Neutrophil (primary cell): ENCODE data around the gene SEL1L3.

ENCODE experiments used
- H3K27ac ChIP-seq: fragments of 200-600 bp; sonication (generic); 2 replicates; pipeline ENCODE4 v1.5.1; 2016; ENCODE audit warnings: mild to moderate bottlenecking, moderate library complexity
- H3K27me3 ChIP-seq: fragments of 200-600 bp; sonication (generic); 2 replicates; pipeline ENCODE4 v1.6.0; 2016; ENCODE audit warnings: mild to moderate bottlenecking
- H3K36me3 ChIP-seq: fragments of 200-600 bp; sonication (generic); 2 replicates; pipeline ENCODE4 v1.5.1; 2017
- H3K4me1 ChIP-seq, 2 experiments: fragments of 200-600 bp in 1 of 2; sonication (generic) in 1 of 2; 1 replicate in 1 of 2; 2 replicates in 1 of 2; pipeline versions ENCODE4 v1.5.1 to v1.6.1; 2013 to 2016; ENCODE audit warnings: low read depth in 1 of 2, low read length in 1 of 2, mild to moderate bottlenecking in 1 of 2, moderate library complexity in 1 of 2; ENCODE audit not compliant: control insufficient read depth in 1 of 2, insufficient read depth in 1 of 2
- H3K4me3 ChIP-seq, 2 experiments: fragments of 200-600 bp in 1 of 2; sonication (generic) in 1 of 2; 1 replicate in 1 of 2; 2 replicates in 1 of 2; pipeline ENCODE4 v1.5.1; 2013 to 2016; ENCODE audit warnings: low read depth in 1 of 2, low read length in 1 of 2, mild to moderate bottlenecking in 1 of 2, moderate library complexity in 1 of 2
- H3K9me3 ChIP-seq: fragments of 200-600 bp; sonication (generic); 2 replicates; pipeline ENCODE4 v1.5.1; 2016
- TF ChIP-seq, protein P1 (sequence below): fragments of 200-600 bp; sonication (generic); IDR thresholded peaks from 2 replicates; pipeline ENCODE4 v1.5.1; 2016; ENCODE audit warnings: antibody characterized with exemption

SEL1L3 gene

DNA sequence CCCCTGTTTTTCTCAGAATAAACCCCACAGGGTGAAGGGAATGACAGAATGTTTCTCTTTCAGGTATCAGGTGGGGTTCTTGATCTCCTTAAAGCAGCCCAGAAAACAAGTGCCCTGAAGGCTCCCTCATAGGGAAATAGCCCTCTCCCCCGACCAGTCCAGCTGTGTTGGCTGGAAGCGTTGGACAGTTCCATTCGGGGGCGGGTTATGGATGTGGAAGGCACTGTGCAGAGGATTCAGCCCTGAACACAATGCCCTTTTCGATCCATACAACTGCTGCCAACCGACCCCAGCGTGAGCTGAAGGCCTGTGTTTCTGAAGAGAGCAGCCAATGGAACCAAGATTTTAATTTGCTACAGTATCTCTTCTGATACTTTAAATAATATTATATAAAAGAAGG, 41.5 kb downstream of the SEL1L3 start:
- Histone ChIP-seq H3K9me3 (no peaks in the 10 kb centered on the region), H3K27me3 (no peaks in the 10 kb centered on the region), H3K4me3 (no peak overlapping the region), H3K27ac (no peak overlapping the region), H3K4me1 (no peaks in the 10 kb centered on the region), H3K36me3 (peaks cover 26% of the 10 kb centered on the region)
- TF ChIP-seq, protein P1, sequence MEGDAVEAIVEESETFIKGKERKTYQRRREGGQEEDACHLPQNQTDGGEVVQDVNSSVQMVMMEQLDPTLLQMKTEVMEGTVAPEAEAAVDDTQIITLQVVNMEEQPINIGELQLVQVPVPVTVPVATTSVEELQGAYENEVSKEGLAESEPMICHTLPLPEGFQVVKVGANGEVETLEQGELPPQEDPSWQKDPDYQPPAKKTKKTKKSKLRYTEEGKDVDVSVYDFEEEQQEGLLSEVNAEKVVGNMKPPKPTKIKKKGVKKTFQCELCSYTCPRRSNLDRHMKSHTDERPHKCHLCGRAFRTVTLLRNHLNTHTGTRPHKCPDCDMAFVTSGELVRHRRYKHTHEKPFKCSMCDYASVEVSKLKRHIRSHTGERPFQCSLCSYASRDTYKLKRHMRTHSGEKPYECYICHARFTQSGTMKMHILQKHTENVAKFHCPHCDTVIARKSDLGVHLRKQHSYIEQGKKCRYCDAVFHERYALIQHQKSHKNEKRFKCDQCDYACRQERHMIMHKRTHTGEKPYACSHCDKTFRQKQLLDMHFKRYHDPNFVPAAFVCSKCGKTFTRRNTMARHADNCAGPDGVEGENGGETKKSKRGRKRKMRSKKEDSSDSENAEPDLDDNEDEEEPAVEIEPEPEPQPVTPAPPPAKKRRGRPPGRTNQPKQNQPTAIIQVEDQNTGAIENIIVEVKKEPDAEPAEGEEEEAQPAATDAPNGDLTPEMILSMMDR, result no peak

DNA sequence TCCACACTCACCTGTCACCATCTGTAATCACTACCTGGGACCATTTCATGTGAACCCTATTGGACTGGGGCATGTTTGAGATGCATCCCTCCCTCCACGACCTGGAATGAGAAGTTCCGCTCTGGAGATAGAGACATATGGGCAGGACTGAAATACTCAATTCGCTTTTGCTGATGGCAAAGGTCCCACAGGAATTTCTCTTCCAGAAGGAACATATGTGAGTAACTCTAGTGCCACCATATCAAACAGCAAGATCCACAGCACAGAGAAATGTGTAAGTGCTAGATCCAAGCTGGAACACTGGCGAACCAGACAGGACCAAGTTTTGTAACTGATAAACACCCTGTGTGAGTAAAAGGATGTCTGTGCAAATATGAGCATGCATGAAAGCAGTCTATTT, 43.9 kb downstream of the SEL1L3 start:
- TF ChIP-seq, protein P1, result no peak
- Histone ChIP-seq H3K9me3 (no peaks in the 10 kb centered on the region), H3K36me3 (peaks cover 26% of the 10 kb centered on the region), H3K27ac (no peak overlapping the region), H3K27me3 (no peaks in the 10 kb centered on the region), H3K4me1 (no peaks in the 10 kb centered on the region), H3K4me3 (no peak overlapping the region)

GRCh38 chr4:25818371-25818871, 44.4 kb downstream of the SEL1L3 start:
- TF ChIP-seq, protein P1, result no peak
- no peak overlapping the region for H3K4me3 ChIP-seq
- H3K36me3 ChIP-seq, result peaks cover 26% of the 10 kb centered on the region
- H3K4me1 ChIP-seq, result no peaks in the 10 kb centered on the region
- H3K9me3 ChIP-seq, result no peaks in the 10 kb centered on the region
- no peaks in the 10 kb centered on the region for H3K27me3 ChIP-seq
- no peak overlapping the region for H3K27ac ChIP-seq

DNA sequence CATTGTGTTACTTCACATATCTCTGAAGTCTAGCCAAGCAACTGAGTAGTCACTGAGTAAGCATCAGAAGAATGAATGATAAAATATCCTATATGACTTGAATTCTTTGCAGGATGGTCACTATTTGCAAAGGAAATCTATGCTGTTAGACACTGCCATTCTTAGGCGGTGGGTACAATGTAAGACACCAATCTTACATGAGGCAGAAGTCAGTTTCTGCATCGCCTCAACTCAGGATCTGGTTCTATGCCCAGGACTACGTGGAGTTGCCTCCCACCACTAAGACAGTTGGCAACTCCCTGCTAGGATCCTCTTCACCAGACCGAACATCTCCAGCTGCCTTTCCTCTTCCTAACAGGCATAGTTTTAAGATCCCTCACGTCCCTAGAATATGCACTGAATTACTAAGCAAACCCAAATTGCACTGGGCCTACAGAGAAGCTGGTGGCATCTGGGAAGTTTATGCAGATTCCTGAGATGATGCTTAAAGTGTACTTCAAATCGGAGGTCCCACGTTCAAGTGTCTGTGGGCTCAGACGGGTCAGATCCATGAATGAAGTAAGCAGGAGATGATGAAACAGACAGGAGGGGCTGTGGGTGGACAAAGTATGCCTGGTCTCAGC, 45.6 kb downstream of the SEL1L3 start:
- no peaks in the 10 kb centered on the region for H3K4me1 ChIP-seq

DNA sequence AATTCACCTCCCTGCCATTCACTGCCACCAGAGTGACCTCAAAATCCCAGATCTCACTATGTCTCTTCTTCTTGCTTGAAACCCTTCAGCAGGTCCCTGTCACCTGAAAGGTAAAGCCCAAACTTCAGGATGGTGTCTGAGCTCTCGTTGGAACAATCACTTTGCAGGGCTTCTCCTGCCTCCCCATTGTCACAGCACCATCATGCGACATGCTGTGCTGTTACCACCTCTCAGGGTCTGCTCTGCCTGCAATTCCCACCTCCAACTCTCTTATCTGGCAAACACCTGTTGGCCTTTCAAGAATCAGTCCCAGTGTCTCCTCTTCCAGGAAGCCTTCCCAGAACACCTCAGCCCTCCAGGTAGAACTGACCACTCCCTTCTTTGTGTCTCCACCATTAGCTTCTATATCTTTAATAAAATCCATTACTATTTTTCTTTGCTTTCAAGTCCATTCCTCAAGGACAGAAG, 46.2 kb downstream of the SEL1L3 start:
- no peaks in the 10 kb centered on the region for H3K4me1 ChIP-seq
- no peak overlapping the region for H3K27ac ChIP-seq
- H3K36me3 ChIP-seq, result peaks cover 26% of the 10 kb centered on the region
- no peaks in the 10 kb centered on the region for H3K9me3 ChIP-seq
- no peak overlapping the region for H3K4me3 ChIP-seq
- TF ChIP-seq, protein P1, result no peak
- H3K27me3 ChIP-seq, result no peaks in the 10 kb centered on the region

More for the DNA sequence above, 45.6 kb downstream of the SEL1L3 start:
- Histone ChIP-seq H3K4me3 (no peak overlapping the region), H3K9me3 (no peaks in the 10 kb centered on the region), H3K27ac (no peak overlapping the region), H3K27me3 (no peaks in the 10 kb centered on the region), H3K36me3 (peaks cover 26% of the 10 kb centered on the region)
- TF ChIP-seq, protein P1, result no peak
